Mesothelial cell of epicardium (in vitro differentiated cells): Measurements from ENCODE around the gene PPP2R1A. TPM values are rescaled to one million over a fixed set of nuclear protein-coding genes. Genes with fewer than 3 reads are reported as not detected.

ENCODE experiments used
- DNase-seq, 2 experiments: peaks; one replicate each; pipeline ENCODE4 v3.0.0; 2021; ENCODE audit warnings: low spot score in 2 of 2; ENCODE audit not compliant: unreplicated experiment in 2 of 2
- H3K27ac Mint-ChIP-seq: 2 replicates; pipeline ENCODE4 v1.8.0; 2021; ENCODE audit warnings: mixed read lengths
- H3K27me3 Mint-ChIP-seq: 2 replicates; pipeline ENCODE4 v1.8.0; 2021; ENCODE audit warnings: low read depth, mixed read lengths
- H3K36me3 Mint-ChIP-seq: 2 replicates; pipeline ENCODE4 v1.8.0; 2021; ENCODE audit warnings: mixed read lengths
- H3K4me1 Mint-ChIP-seq: 2 replicates; pipeline ENCODE4 v1.8.0; 2021; ENCODE audit warnings: mixed read lengths
- H3K4me3 Mint-ChIP-seq: 2 replicates; pipeline ENCODE4 v1.8.0; 2021; ENCODE audit warnings: mild to moderate bottlenecking, moderate library complexity, mixed read lengths
- H3K9me3 Mint-ChIP-seq: 2 replicates; pipeline ENCODE4 v1.8.0; 2021; ENCODE audit warnings: mixed read lengths
- total RNA-seq: library from RNA; stranded (reverse); gene quantifications from 3 replicates; pipeline ENCODE4 v1.2.1, GENCODE V29; 2021
- TF ChIP-seq, protein P1 (sequence below): fragments of 200-600 bp; sonication (generic); IDR thresholded peaks from one replicate; pipeline ENCODE4 v1.5.0; 2021; ENCODE audit warnings: antibody characterized with exemption; ENCODE audit not compliant: unreplicated experiment

Gene PPP2R1A
- 308 to 331 TPM (median 314 TPM) in 3 replicates for total RNA-seq

DNA sequence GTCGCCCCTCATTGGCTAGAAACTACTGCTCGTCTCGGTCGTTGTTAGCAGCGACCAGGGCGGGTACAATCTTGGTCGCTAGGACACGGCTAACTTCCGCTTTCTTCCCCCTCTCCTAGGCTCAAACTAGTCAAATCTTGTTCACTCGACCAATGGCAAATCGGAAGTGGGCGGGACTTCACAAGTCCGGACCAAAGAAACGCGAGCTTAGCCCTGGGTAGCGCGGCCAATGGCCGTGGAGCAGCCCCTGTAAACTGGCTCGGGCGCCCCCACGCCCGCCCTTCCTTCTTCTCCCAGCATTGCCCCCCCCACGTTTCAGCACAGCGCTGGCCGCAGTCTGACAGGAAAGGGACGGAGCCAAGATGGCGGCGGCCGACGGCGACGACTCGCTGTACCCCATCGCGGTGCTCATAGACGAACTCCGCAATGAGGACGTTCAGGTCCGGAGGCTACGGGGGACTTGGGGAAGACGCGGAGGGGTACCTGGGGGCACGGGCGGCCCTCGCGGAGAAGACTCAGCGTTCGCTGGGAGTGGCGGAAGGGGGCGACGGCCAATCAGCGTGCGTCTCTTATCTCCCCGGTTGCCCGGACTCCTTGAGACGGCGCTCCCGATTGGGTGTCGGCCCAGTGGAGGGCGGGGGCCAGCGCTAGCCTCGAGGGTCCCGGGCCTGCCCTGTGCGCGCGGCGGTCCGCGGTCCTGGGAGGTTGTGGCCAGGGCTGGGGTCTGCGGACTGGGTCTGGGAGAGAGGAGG, at the start of gene PPP2R1A:
PPP2R1A (plus strand) TSS at position 318 of the 752 bp plus-strand sequence; CDS start at position 363, 45 bp downstream.
- H3K36me3 Mint-ChIP-seq = peaks cover 11% of the 10 kb centered on the region
- H3K27me3 Mint-ChIP-seq = no peaks in the 10 kb centered on the region
- peaks cover 27% of the 10 kb centered on the region for H3K4me1 Mint-ChIP-seq
- H3K27ac Mint-ChIP-seq = peak within 1 kb of the TSS; percentile 100
- H3K9me3 Mint-ChIP-seq = no peaks in the 10 kb centered on the region
- H3K4me3 Mint-ChIP-seq = peak within 1 kb of the TSS; percentile 99
- DNase-seq = peak; percentile 96 to 99
- TF ChIP-seq, protein P1, sequence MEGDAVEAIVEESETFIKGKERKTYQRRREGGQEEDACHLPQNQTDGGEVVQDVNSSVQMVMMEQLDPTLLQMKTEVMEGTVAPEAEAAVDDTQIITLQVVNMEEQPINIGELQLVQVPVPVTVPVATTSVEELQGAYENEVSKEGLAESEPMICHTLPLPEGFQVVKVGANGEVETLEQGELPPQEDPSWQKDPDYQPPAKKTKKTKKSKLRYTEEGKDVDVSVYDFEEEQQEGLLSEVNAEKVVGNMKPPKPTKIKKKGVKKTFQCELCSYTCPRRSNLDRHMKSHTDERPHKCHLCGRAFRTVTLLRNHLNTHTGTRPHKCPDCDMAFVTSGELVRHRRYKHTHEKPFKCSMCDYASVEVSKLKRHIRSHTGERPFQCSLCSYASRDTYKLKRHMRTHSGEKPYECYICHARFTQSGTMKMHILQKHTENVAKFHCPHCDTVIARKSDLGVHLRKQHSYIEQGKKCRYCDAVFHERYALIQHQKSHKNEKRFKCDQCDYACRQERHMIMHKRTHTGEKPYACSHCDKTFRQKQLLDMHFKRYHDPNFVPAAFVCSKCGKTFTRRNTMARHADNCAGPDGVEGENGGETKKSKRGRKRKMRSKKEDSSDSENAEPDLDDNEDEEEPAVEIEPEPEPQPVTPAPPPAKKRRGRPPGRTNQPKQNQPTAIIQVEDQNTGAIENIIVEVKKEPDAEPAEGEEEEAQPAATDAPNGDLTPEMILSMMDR = no peak

GRCh38 chr19:52141203-52141602, 48.6 kb upstream of the PPP2R1A start:
- H3K4me1 Mint-ChIP-seq = peaks cover 31% of the 10 kb centered on the region
- peaks cover 24% of the 10 kb centered on the region for H3K9me3 Mint-ChIP-seq
- H3K27me3 Mint-ChIP-seq = no peaks in the 10 kb centered on the region
- H3K27ac Mint-ChIP-seq = no peak overlapping the region
- TF ChIP-seq, protein P1 = no peak
- H3K4me3 Mint-ChIP-seq = no peak overlapping the region
- H3K36me3 Mint-ChIP-seq = peaks cover 26% of the 10 kb centered on the region
- DNase-seq = no peak

- no peak overlapping the region for H3K4me3 Mint-ChIP-seq
- TF ChIP-seq, protein P1 = no peak
These were observed 47.8 kb upstream of the PPP2R1A start for GRCh38 chr19:52142001-52142595.

DNA sequence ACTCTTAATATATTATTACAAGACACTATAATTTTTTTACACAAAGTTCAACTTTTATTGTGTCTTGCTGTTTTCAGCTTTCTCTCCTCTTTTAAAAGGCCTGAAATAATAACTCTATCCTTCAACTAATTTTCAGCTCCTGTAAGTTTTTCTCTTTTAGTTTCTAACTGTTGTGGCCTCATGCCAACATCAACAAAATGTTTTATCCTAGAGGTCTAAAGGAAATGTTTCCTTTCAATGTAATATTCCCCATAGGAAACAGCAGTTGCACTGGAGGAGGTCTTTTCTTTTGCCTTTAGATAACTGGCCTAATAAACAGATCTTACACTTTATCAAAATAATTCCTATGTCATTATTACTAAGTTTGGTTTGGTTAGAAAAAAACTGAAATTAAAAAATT, 41.6 kb upstream of the PPP2R1A start:
- Mint-ChIP-seq H3K4me3 (no peak overlapping the region), H3K27ac (no peak overlapping the region), H3K9me3 (peaks cover 54% of the 10 kb centered on the region), H3K4me1 (no peaks in the 10 kb centered on the region), H3K27me3 (no peaks in the 10 kb centered on the region), H3K36me3 (peaks cover 42% of the 10 kb centered on the region)
- TF ChIP-seq, protein P1 = no peak
- DNase-seq = no peak

More at GRCh38 chr19:52142001-52142595, 47.8 kb upstream of the PPP2R1A start:
- H3K27me3 Mint-ChIP-seq = no peaks in the 10 kb centered on the region
- H3K4me1 Mint-ChIP-seq = peaks cover 31% of the 10 kb centered on the region
- H3K9me3 Mint-ChIP-seq = peaks cover 27% of the 10 kb centered on the region
- peak overlapping the region; percentile 67 for H3K27ac Mint-ChIP-seq
- no peak for DNase-seq
- peaks cover 26% of the 10 kb centered on the region for H3K36me3 Mint-ChIP-seq

GRCh38 chr19:52155596-52156359, 34.1 kb upstream of the PPP2R1A start:
- TF ChIP-seq, protein P1 = no peak
- peaks cover 82% of the 10 kb centered on the region for H3K36me3 Mint-ChIP-seq
- H3K4me1 Mint-ChIP-seq = no peaks in the 10 kb centered on the region
- DNase-seq = no peak
- no peak overlapping the region for H3K27ac Mint-ChIP-seq
- no peak overlapping the region for H3K4me3 Mint-ChIP-seq
- peaks cover 74% of the 10 kb centered on the region for H3K9me3 Mint-ChIP-seq
- H3K27me3 Mint-ChIP-seq = no peaks in the 10 kb centered on the region
